Thyroid gland (tissue), 4 donors: ENCODE data around the gene FAIM2.

ENCODE experiments used
- POLR2A ChIP-seq, 2 donors: fragments of 450-650 bp; IDR thresholded peaks; one replicate each; pipeline ENCODE4 v1.6.1; 2017; ENCODE audit warnings: antibody characterized with exemption in 2 of 2, mild to moderate bottlenecking in 2 of 2, moderate library complexity in 1 of 2
- TF ChIP-seq, protein P1 (sequence below), 6 experiments: fragments of 200-600 bp in 3 of 6; fragments of 450-650 bp in 3 of 6; sonication (generic) in 3 of 6; IDR thresholded peaks; one replicate each; pipeline ENCODE4 v1.5.1; 2016 to 2019; ENCODE audit warnings: antibody characterized with exemption in 6 of 6, mild to moderate bottlenecking in 2 of 6, inconsistent platforms in 1 of 6, moderate library complexity in 1 of 6

DNA sequence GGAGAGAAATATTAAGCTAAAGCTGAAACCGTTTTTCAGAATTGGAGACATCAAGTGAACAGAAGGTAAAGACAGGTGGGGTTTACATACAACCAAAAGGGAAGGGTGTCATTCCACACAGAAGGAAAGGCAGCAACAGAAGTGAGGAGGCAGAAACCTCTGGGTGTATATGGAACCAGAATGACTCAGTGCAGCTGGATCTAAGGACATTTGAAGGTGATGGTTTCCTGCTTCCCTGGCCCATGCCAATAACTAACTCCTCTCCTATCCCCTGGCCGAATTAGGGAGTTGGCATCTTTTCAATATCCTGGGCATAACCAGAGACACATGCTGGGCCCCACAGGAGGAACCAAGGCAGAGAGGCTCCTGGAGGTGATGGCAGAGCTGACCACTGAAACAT, 83.9 kb downstream of the FAIM2 start:
- TF ChIP-seq, protein P1, sequence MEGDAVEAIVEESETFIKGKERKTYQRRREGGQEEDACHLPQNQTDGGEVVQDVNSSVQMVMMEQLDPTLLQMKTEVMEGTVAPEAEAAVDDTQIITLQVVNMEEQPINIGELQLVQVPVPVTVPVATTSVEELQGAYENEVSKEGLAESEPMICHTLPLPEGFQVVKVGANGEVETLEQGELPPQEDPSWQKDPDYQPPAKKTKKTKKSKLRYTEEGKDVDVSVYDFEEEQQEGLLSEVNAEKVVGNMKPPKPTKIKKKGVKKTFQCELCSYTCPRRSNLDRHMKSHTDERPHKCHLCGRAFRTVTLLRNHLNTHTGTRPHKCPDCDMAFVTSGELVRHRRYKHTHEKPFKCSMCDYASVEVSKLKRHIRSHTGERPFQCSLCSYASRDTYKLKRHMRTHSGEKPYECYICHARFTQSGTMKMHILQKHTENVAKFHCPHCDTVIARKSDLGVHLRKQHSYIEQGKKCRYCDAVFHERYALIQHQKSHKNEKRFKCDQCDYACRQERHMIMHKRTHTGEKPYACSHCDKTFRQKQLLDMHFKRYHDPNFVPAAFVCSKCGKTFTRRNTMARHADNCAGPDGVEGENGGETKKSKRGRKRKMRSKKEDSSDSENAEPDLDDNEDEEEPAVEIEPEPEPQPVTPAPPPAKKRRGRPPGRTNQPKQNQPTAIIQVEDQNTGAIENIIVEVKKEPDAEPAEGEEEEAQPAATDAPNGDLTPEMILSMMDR (IDR thresholded peaks at IDR 0.05) = no peak
- TF ChIP-seq POLR2A (IDR thresholded peaks at IDR 0.05) = no peak
